ENCODE data around the gene TNNT1.

TNNT1 gene

GRCh38 chr19:55094456-55095259 lies 54.3 kb downstream of the TNNT1 start:
- no peak overlapping the region for H3K27ac Mint-ChIP-seq
- peaks cover 10% of the 10 kb centered on the region for H3K4me1 Mint-ChIP-seq
- peaks cover 21% of the 10 kb centered on the region for H3K36me3 Mint-ChIP-seq
- no peaks in the 10 kb centered on the region for H3K9me3 Mint-ChIP-seq
- H3K4me3 Mint-ChIP-seq = no peak overlapping the region
- ATAC-seq = no peak
- no peak for DNase-seq (ENCODE audit: low spot score in 2 of 2)

GRCh38 chr19:55092423-55093318 lies 56.3 kb downstream of the TNNT1 start:
- no peak overlapping the region for H3K27ac Mint-ChIP-seq
- peaks cover 28% of the 10 kb centered on the region for H3K36me3 Mint-ChIP-seq
- H3K4me1 Mint-ChIP-seq = peaks cover 23% of the 10 kb centered on the region
- no peak overlapping the region for H3K4me3 Mint-ChIP-seq
- ATAC-seq = no peak
- no peaks in the 10 kb centered on the region for H3K9me3 Mint-ChIP-seq
- no peak for DNase-seq (ENCODE audit: low spot score in 2 of 2)

- ATAC-seq = no peak
- no peak for DNase-seq (ENCODE audit: low spot score in 2 of 2)
- Mint-ChIP-seq H3K36me3 (peaks cover 26% of the 10 kb centered on the region), H3K27ac (no peak overlapping the region), H3K4me1 (peaks cover 30% of the 10 kb centered on the region), H3K9me3 (no peaks in the 10 kb centered on the region), H3K4me3 (no peak overlapping the region)
These were observed 57.1 kb downstream of the TNNT1 start for GRCh38 chr19:55091955-55092354.

- no peak for DNase-seq (ENCODE audit: low spot score in 2 of 2)
- H3K27ac Mint-ChIP-seq = no peak overlapping the region
- H3K9me3 Mint-ChIP-seq = no peaks in the 10 kb centered on the region
- H3K36me3 Mint-ChIP-seq = peaks cover 26% of the 10 kb centered on the region
- no peak overlapping the region for H3K4me3 Mint-ChIP-seq
- no peak for ATAC-seq
- H3K4me1 Mint-ChIP-seq = peaks cover 30% of the 10 kb centered on the region
These were observed 57.7 kb downstream of the TNNT1 start for GRCh38 chr19:55091126-55091910.

- Mint-ChIP-seq H3K36me3 (peaks cover 26% of the 10 kb centered on the region), H3K4me3 (no peak overlapping the region), H3K27ac (no peak overlapping the region), H3K9me3 (no peaks in the 10 kb centered on the region), H3K4me1 (peaks cover 30% of the 10 kb centered on the region)
- DNase-seq (ENCODE audit: low spot score in 2 of 2) (no peak), ATAC-seq (no peak)
These were observed 58.4 kb downstream of the TNNT1 start for GRCh38 chr19:55090564-55090963.

- Mint-ChIP-seq H3K4me1 (peaks cover 30% of the 10 kb centered on the region), H3K27ac (peak overlapping the region; percentile 69)
- ATAC-seq = no peak
These were observed 59.6 kb downstream of the TNNT1 start for GRCh38 chr19:55089342-55089944.

GRCh38 chr19:55088543-55089341 lies 60.3 kb downstream of the TNNT1 start:
- H3K27ac Mint-ChIP-seq = peak overlapping the region; percentile 69
- peak; percentile 43 for ATAC-seq
- peaks cover 30% of the 10 kb centered on the region for H3K4me1 Mint-ChIP-seq
- DNase-seq (ENCODE audit: low spot score in 2 of 2) = peak; percentile 77 to 91
- H3K4me3 Mint-ChIP-seq = peak overlapping the region; percentile 60
- peaks cover 26% of the 10 kb centered on the region for H3K36me3 Mint-ChIP-seq
- no peaks in the 10 kb centered on the region for H3K9me3 Mint-ChIP-seq

More at GRCh38 chr19:55089342-55089944, 59.6 kb downstream of the TNNT1 start:
- H3K4me3 Mint-ChIP-seq = no peak overlapping the region
- DNase-seq (ENCODE audit: low spot score in 2 of 2) = no peak
- H3K36me3 Mint-ChIP-seq = peaks cover 26% of the 10 kb centered on the region
- H3K9me3 Mint-ChIP-seq = no peaks in the 10 kb centered on the region

GRCh38 chr19:55088021-55088451 lies 61.0 kb downstream of the TNNT1 start:
- Mint-ChIP-seq H3K4me1 (peaks cover 30% of the 10 kb centered on the region), H3K4me3 (peak overlapping the region; percentile 60)

GRCh38 chr19:55087542-55087901 lies 61.5 kb downstream of the TNNT1 start:
- no peak overlapping the region for H3K27ac Mint-ChIP-seq

More at GRCh38 chr19:55088021-55088451, 61.0 kb downstream of the TNNT1 start:
- DNase-seq (ENCODE audit: low spot score in 2 of 2) (no peak), ATAC-seq (no peak)
- peaks cover 26% of the 10 kb centered on the region for H3K36me3 Mint-ChIP-seq
- H3K9me3 Mint-ChIP-seq = no peaks in the 10 kb centered on the region
- peak overlapping the region; percentile 69 for H3K27ac Mint-ChIP-seq

GRCh38 chr19:55086730-55087541 lies 62.1 kb downstream of the TNNT1 start:
- Mint-ChIP-seq H3K27ac (no peak overlapping the region), H3K4me3 (peak overlapping the region; percentile 60), H3K9me3 (no peaks in the 10 kb centered on the region), H3K36me3 (peaks cover 26% of the 10 kb centered on the region), H3K4me1 (peaks cover 40% of the 10 kb centered on the region)
- DNase-seq (ENCODE audit: low spot score in 2 of 2) (peak in 1 of 2 donors; percentile 30), ATAC-seq (peak; percentile 62)

More at GRCh38 chr19:55087542-55087901, 61.5 kb downstream of the TNNT1 start:
- ATAC-seq (no peak), DNase-seq (ENCODE audit: low spot score in 2 of 2) (no peak)
- H3K36me3 Mint-ChIP-seq = peaks cover 26% of the 10 kb centered on the region
- H3K9me3 Mint-ChIP-seq = no peaks in the 10 kb centered on the region
- peaks cover 36% of the 10 kb centered on the region for H3K4me1 Mint-ChIP-seq
- peak overlapping the region; percentile 60 for H3K4me3 Mint-ChIP-seq

GRCh38 chr19:55085923-55086715 lies 62.9 kb downstream of the TNNT1 start:
- Mint-ChIP-seq H3K4me3 (no peak overlapping the region), H3K27ac (no peak overlapping the region), H3K9me3 (no peaks in the 10 kb centered on the region), H3K4me1 (peaks cover 40% of the 10 kb centered on the region), H3K36me3 (peaks cover 24% of the 10 kb centered on the region)
- ATAC-seq (no peak), DNase-seq (ENCODE audit: low spot score in 2 of 2) (no peak)

GRCh38 chr19:55084416-55084815 lies 64.6 kb downstream of the TNNT1 start:
- ATAC-seq (no peak), DNase-seq (ENCODE audit: low spot score in 2 of 2) (no peak)
- Mint-ChIP-seq H3K4me1 (peaks cover 50% of the 10 kb centered on the region), H3K36me3 (peaks cover 10% of the 10 kb centered on the region), H3K9me3 (no peaks in the 10 kb centered on the region), H3K4me3 (no peak overlapping the region), H3K27ac (no peak overlapping the region)

All from stimulated activated effector memory CD8-positive, alpha-beta T cell treated with anti-CD3 and anti-CD28 coated beads, Interleukin-12 subunit alpha, Interleukin-12 subunit beta, amount 100 ng/mL, for 72 hours (primary cell).